IMR-90 (cell line): ENCODE data around the gene SYMPK.

ENCODE experiments used
- CEBPB ChIP-seq: IDR thresholded peaks from 2 replicates; pipeline ENCODE4 v1.6.1; 2012; ENCODE audit warnings: low read depth, low read length, improper control_type of control experiment
- CTCF ChIP-seq: conservative IDR thresholded peaks from 2 replicates; pipeline ENCODE4 v1.5.1; 2012; ENCODE audit warnings: mild to moderate bottlenecking, low read depth, low read length, improper control_type of control experiment
- ELK1 ChIP-seq: fragments of 150-350 bp; IDR thresholded peaks from 2 replicates; pipeline ENCODE4 v1.6.1; 2016; ENCODE audit warnings: low read depth, mild to moderate bottlenecking, low read length, moderate library complexity, borderline replicate concordance
- MXI1 ChIP-seq: IDR thresholded peaks from 2 replicates; pipeline ENCODE4 v1.6.1; 2012; ENCODE audit warnings: low read depth, mild to moderate bottlenecking, low read length, moderate library complexity, borderline replicate concordance
- POLR2A ChIP-seq: IDR thresholded peaks from 2 replicates; pipeline ENCODE4 v1.6.1; 2012; ENCODE audit warnings: mild to moderate bottlenecking, low read depth, low read length
- RAD21 ChIP-seq: IDR thresholded peaks from 2 replicates; pipeline ENCODE4 v1.6.1; 2012; ENCODE audit warnings: low read length, improper control_type of control experiment
- SMC3 ChIP-seq: fragments of 150-350 bp; IDR thresholded peaks from 2 replicates; pipeline ENCODE4 v1.6.1; 2016; ENCODE audit warnings: low read depth, mild to moderate bottlenecking, antibody characterized with exemption, low read length, moderate library complexity

GRCh38 chr19:45774765-45775164 is 88.2 kb downstream of the SYMPK start:
- TF ChIP-seq CTCF (no peak), CEBPB (no peak), ELK1 (no peak), RAD21 (no peak), POLR2A (no peak), SMC3 (no peak), MXI1 (no peak)
